Parathyroid adenoma (tissue), 2 donors: ENCODE measurements around the gene FBXW5.

ENCODE experiments used
- H2AFZ ChIP-seq: fragments of 300-600 bp; sonication (generic); one replicate; pipeline ENCODE4 v1.7.0; 2017; ENCODE audit warnings: antibody characterized with exemption, mild to moderate bottlenecking
- H3K27ac ChIP-seq: fragments of 300-600 bp; sonication (generic); one replicate; pipeline ENCODE4 v1.7.0; 2017
- H3K27me3 ChIP-seq: fragments of 300-600 bp; sonication (generic); one replicate; pipeline ENCODE4 v1.7.0; 2017; ENCODE audit warnings: low read length; ENCODE audit not compliant: control insufficient read depth, insufficient read depth
- H3K36me3 ChIP-seq: fragments of 300-600 bp; sonication (generic); one replicate; pipeline ENCODE4 v1.7.0; 2017; ENCODE audit warnings: low read length; ENCODE audit not compliant: control insufficient read depth, insufficient read depth
- H3K4me1 ChIP-seq: fragments of 300-600 bp; sonication (generic); one replicate; pipeline ENCODE4 v1.7.0; 2017; ENCODE audit warnings: control low read depth
- H3K4me2 ChIP-seq: fragments of 300-600 bp; sonication (generic); one replicate; pipeline ENCODE4 v1.7.0; 2017; ENCODE audit warnings: low read length
- H3K4me3 ChIP-seq: fragments of 300-600 bp; sonication (generic); one replicate; pipeline ENCODE4 v1.7.0; 2017; ENCODE audit warnings: low read depth, low read length
- H3K79me2 ChIP-seq: fragments of 300-600 bp; sonication (generic); one replicate; pipeline ENCODE4 v1.7.0; 2017; ENCODE audit warnings: control low read depth
- H3K9ac ChIP-seq: fragments of 300-600 bp; sonication (generic); one replicate; pipeline ENCODE4 v1.7.0; 2017; ENCODE audit warnings: mild to moderate bottlenecking
- H3K9me3 ChIP-seq: fragments of 300-600 bp; sonication (generic); one replicate; pipeline ENCODE4 v1.7.0; 2017; ENCODE audit warnings: low read length; ENCODE audit not compliant: control insufficient read depth
- CTCF ChIP-seq: fragments of 300-600 bp; sonication (generic); IDR thresholded peaks from one replicate; pipeline ENCODE4 v1.7.0; 2017; ENCODE audit warnings: antibody characterized with exemption, mild to moderate bottlenecking
- donor health status: primary hyperparathyroidism.

The FBXW5 gene

GRCh38 chr9:136961279-136962065 is 16.9 kb upstream of the FBXW5 start:
- Histone ChIP-seq H3K79me2 (no peaks in the 10 kb centered on the region), H3K4me3 (no peak overlapping the region), H3K36me3 (no peaks in the 10 kb centered on the region), H3K4me1 (no peaks in the 10 kb centered on the region), H3K9ac (no peak overlapping the region), H3K27me3 (no peaks in the 10 kb centered on the region), H3K27ac (no peak overlapping the region), H3K4me2 (no peak overlapping the region), H3K9me3 (no peaks in the 10 kb centered on the region), H2AFZ (no peak overlapping the region)
- TF ChIP-seq CTCF = no peak

GRCh38 chr9:136960938-136961275 is 16.4 kb upstream of the FBXW5 start:
- Histone ChIP-seq H3K36me3 (no peaks in the 10 kb centered on the region), H3K27ac (no peak overlapping the region), H3K9ac (no peak overlapping the region), H3K79me2 (no peaks in the 10 kb centered on the region), H2AFZ (no peak overlapping the region), H3K4me2 (no peak overlapping the region), H3K4me1 (no peaks in the 10 kb centered on the region), H3K9me3 (no peaks in the 10 kb centered on the region), H3K4me3 (no peak overlapping the region), H3K27me3 (no peaks in the 10 kb centered on the region)
- TF ChIP-seq CTCF = no peak

- no peak overlapping the region for H2AFZ ChIP-seq
Observed at GRCh38 chr9:136960212-136960937, 15.8 kb upstream of the FBXW5 start.

GRCh38 chr9:136958898-136959850 is 14.6 kb upstream of the FBXW5 start:
- Histone ChIP-seq H3K4me3 (no peak overlapping the region), H3K9ac (no peak overlapping the region), H3K27me3 (no peaks in the 10 kb centered on the region), H2AFZ (no peak overlapping the region), H3K79me2 (no peaks in the 10 kb centered on the region), H3K4me2 (no peak overlapping the region), H3K27ac (no peak overlapping the region), H3K9me3 (no peaks in the 10 kb centered on the region), H3K36me3 (no peaks in the 10 kb centered on the region), H3K4me1 (no peaks in the 10 kb centered on the region)
- TF ChIP-seq CTCF = no peak

More at GRCh38 chr9:136960212-136960937, 15.8 kb upstream of the FBXW5 start:
- Histone ChIP-seq H3K4me3 (no peak overlapping the region), H3K9ac (no peak overlapping the region), H3K27me3 (no peaks in the 10 kb centered on the region), H3K9me3 (no peaks in the 10 kb centered on the region), H3K79me2 (no peaks in the 10 kb centered on the region), H3K36me3 (no peaks in the 10 kb centered on the region), H3K4me2 (no peak overlapping the region), H3K27ac (no peak overlapping the region), H3K4me1 (no peaks in the 10 kb centered on the region)
- no peak for TF ChIP-seq CTCF
